Osteoblast (primary cell): ENCODE results near the gene DPF3. TPM values are rescaled to one million over a fixed set of nuclear protein-coding genes. Genes with fewer than 3 reads are reported as not detected.

ENCODE experiments used
- DNase-seq: peaks from one replicate; pipeline ENCODE4 v3.0.0; 2011; ENCODE audit warnings: low spot score, mixed read lengths; ENCODE audit not compliant: insufficient read length; ENCODE audit errors: missing footprints
- H2AFZ ChIP-seq: 2 replicates; pipeline ENCODE4 v1.6.0; 2011; ENCODE audit warnings: mild to moderate bottlenecking, low read length
- H3K27ac ChIP-seq: 2 replicates; pipeline ENCODE4 v1.5.1; 2011; ENCODE audit warnings: mild to moderate bottlenecking, low read depth, low read length, moderate library complexity
- H3K27me3 ChIP-seq: 2 replicates; pipeline ENCODE4 v1.6.0; 2012; ENCODE audit warnings: mild to moderate bottlenecking, control low read depth, inconsistent platforms, low read length, moderate library complexity; ENCODE audit not compliant: insufficient read depth
- H3K36me3 ChIP-seq: 2 replicates; pipeline ENCODE4 v1.5.1; 2011; ENCODE audit warnings: mild to moderate bottlenecking, low read length, control low read depth, moderate library complexity; ENCODE audit not compliant: insufficient read depth
- H3K4me1 ChIP-seq: 2 replicates; pipeline ENCODE4 v1.5.1; 2011; ENCODE audit warnings: mild to moderate bottlenecking, low read length, control low read depth, moderate library complexity; ENCODE audit not compliant: insufficient read depth
- H3K4me2 ChIP-seq: 2 replicates; pipeline ENCODE4 v1.6.0; 2011; ENCODE audit warnings: mild to moderate bottlenecking, low read length; ENCODE audit not compliant: insufficient read depth
- H3K4me3 ChIP-seq: fragments of 200-600 bp; sonication (generic); 3 replicates; pipeline ENCODE4 v1.5.1; 2012; ENCODE audit warnings: mild to moderate bottlenecking, low read length, inconsistent platforms; ENCODE audit not compliant: insufficient read depth
- H3K79me2 ChIP-seq: 2 replicates; pipeline ENCODE4 v1.6.0; 2012; ENCODE audit warnings: mild to moderate bottlenecking, low read length, control low read depth, inconsistent platforms; ENCODE audit not compliant: insufficient read depth
- H3K9me3 ChIP-seq: 2 replicates; pipeline ENCODE4 v1.5.1; 2011; ENCODE audit warnings: low read depth, low read length, control low read depth
- H4K20me1 ChIP-seq: 2 replicates; pipeline ENCODE4 v1.6.0; 2012; ENCODE audit warnings: mild to moderate bottlenecking, low read length, control low read depth; ENCODE audit not compliant: insufficient read depth
- total RNA-seq: library from RNA; depleted of rRNA; stranded (reverse); fragments of >200 nt; gene quantifications from 2 replicates; pipeline ENCODE4 v1.2.3, GENCODE V29; 2012
- TF ChIP-seq, protein P1 (sequence below): IDR thresholded peaks from 2 replicates; pipeline ENCODE4 v1.5.1; 2011; ENCODE audit warnings: mild to moderate bottlenecking, low read depth, low read length, moderate library complexity; ENCODE audit errors: extremely low read depth

Gene DPF3
- total RNA-seq, 1 donor: 1.8 TPM

DNA sequence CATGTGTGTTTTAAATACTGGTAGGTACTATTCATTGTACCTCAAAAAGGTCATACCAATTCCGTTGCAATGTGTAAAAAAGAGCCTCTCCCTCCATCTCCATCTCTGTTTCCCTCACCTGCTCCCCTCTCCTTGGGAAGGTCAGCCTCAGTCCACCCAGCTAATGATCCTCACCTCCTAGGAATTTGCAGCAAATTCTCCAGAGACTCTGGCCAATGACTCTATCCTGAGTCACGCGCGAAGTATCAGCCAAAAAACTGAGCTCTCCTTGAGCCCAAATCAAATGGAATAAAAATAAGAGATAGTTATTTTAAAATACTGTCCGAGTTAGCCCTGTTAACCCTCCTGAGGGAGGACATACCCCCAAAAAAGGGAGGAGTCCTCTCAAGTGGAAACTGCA is 148.4 kb downstream of the DPF3 start:
- TF ChIP-seq, protein P1, sequence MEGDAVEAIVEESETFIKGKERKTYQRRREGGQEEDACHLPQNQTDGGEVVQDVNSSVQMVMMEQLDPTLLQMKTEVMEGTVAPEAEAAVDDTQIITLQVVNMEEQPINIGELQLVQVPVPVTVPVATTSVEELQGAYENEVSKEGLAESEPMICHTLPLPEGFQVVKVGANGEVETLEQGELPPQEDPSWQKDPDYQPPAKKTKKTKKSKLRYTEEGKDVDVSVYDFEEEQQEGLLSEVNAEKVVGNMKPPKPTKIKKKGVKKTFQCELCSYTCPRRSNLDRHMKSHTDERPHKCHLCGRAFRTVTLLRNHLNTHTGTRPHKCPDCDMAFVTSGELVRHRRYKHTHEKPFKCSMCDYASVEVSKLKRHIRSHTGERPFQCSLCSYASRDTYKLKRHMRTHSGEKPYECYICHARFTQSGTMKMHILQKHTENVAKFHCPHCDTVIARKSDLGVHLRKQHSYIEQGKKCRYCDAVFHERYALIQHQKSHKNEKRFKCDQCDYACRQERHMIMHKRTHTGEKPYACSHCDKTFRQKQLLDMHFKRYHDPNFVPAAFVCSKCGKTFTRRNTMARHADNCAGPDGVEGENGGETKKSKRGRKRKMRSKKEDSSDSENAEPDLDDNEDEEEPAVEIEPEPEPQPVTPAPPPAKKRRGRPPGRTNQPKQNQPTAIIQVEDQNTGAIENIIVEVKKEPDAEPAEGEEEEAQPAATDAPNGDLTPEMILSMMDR: no peak

DNA sequence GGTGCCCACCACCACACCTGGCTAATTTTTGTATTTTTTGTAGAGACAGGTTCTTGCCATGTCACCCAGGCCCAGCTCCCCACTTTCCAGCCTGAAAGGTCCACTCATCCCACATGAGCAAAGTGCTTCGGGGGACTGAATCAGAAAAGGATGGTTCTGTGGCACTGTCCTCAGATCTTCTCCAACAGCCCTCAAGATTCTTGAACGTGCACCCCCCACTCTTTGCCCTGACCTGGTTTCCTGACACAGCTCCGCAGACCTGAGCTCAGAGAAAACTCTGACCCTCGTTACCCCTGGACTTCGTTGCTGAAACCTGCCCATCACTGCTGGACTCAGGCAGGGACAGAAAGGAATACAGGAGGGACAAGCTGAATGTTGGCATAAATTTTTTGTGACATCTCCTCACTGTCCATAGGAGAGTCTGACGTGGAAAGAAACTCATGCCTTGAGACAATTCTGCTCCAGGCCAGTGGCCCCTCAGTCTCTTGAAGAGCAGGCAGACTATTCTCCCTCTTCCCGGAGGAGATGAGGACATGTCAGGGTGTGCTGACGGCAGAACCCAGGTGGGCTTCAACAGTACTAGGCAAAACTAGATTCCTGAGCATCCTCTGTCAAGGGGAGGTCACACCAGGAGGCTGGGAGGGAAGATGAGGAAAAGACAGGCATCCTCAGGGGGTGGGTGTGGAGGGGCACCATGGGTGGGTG is 149.3 kb downstream of the DPF3 start:
- Histone ChIP-seq H3K27ac (no peak overlapping the region), H3K4me3 (no peak overlapping the region), H3K4me1 (peaks cover 23% of the 10 kb centered on the region), H3K4me2 (no peak overlapping the region), H3K9me3 (no peaks in the 10 kb centered on the region), H3K27me3 (no peaks in the 10 kb centered on the region), H3K36me3 (no peaks in the 10 kb centered on the region), H3K79me2 (no peaks in the 10 kb centered on the region), H4K20me1 (no peaks in the 10 kb centered on the region), H2AFZ (no peak overlapping the region)
- DNase-seq: no peak
- TF ChIP-seq, protein P1: no peak

More for the DNA sequence above, 148.4 kb downstream of the DPF3 start:
- H2AFZ ChIP-seq: no peak overlapping the region
- peak; percentile 95 for DNase-seq
- H4K20me1 ChIP-seq: no peaks in the 10 kb centered on the region
- no peaks in the 10 kb centered on the region for H3K36me3 ChIP-seq
- H3K4me2 ChIP-seq: peak overlapping the region; percentile 74
- no peaks in the 10 kb centered on the region for H3K9me3 ChIP-seq
- peak overlapping the region; percentile 85 for H3K27ac ChIP-seq
- no peaks in the 10 kb centered on the region for H3K27me3 ChIP-seq
- H3K79me2 ChIP-seq: no peaks in the 10 kb centered on the region
- peak overlapping the region; percentile 45 for H3K4me3 ChIP-seq
- peaks cover 23% of the 10 kb centered on the region for H3K4me1 ChIP-seq

DNA sequence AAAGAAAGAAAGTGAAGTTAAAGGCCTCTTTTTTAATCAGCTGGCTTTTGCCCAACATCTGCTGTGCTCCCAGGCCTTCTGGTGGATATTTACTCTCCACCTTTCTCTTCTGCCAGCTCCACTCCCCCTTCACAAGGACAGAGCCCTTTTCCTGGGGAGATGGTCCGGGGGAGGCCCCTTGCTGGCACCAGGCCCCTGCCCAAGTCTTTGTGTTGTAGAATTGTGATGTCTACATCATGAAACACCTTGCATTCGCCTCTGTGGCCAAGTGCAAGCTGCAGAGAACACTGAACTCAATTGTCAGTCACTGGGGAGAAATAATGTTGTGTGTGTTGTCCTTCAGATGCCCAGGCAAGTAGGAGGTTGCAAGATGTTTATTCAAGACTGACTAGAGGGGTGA is 150.3 kb downstream of the DPF3 start:
- TF ChIP-seq, protein P1: no peak
- Histone ChIP-seq H3K4me3 (no peak overlapping the region), H3K4me2 (no peak overlapping the region), H3K4me1 (peaks cover 23% of the 10 kb centered on the region), H3K27ac (no peak overlapping the region), H3K27me3 (no peaks in the 10 kb centered on the region), H3K9me3 (no peaks in the 10 kb centered on the region), H3K36me3 (no peaks in the 10 kb centered on the region), H2AFZ (no peak overlapping the region), H4K20me1 (no peaks in the 10 kb centered on the region), H3K79me2 (no peaks in the 10 kb centered on the region)
- peak; percentile 26 for DNase-seq

DNA sequence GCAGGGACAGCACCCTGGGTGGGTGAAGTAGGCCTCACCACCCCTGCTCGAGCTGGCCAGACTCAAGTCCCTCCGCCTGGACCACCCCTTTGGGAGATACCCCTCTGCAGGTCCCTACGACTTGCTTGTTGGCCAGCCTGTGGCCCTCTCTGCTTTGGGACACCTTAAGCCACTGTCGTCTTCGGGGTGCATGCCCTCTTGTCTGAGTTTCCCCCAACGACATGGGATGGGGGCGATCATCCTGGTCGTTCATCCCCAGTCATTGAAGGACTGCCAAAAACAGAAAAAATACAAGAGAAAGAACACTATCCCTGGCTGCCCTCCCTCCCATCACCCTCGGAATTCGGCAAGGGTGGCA is 151.1 kb downstream of the DPF3 start:
- Histone ChIP-seq H3K27me3 (no peaks in the 10 kb centered on the region), H3K36me3 (no peaks in the 10 kb centered on the region), H3K9me3 (no peaks in the 10 kb centered on the region), H3K4me1 (peaks cover 30% of the 10 kb centered on the region), H3K79me2 (no peaks in the 10 kb centered on the region), H3K27ac (no peak overlapping the region), H3K4me3 (no peak overlapping the region), H2AFZ (no peak overlapping the region), H3K4me2 (no peak overlapping the region), H4K20me1 (no peaks in the 10 kb centered on the region)
- no peak for DNase-seq
- TF ChIP-seq, protein P1: no peak
